Liver (tissue), 9 donors: ENCODE data around the gene RELL1. TPM values are rescaled to one million over a fixed set of nuclear protein-coding genes. Genes with fewer than 3 reads are reported as not detected.

Experiments
- DNase-seq: peaks from one replicate; pipeline ENCODE4 v3.0.0-alpha.2; 2017; ENCODE audit warnings: low spot score
- H3K27ac ChIP-seq, 2 donors: one replicate each; pipeline ENCODE4 v1.7.0; 2013; ENCODE audit warnings: inconsistent platforms in 2 of 2, low read length in 2 of 2, control low read depth in 1 of 2, low read depth in 1 of 2, mild to moderate bottlenecking in 1 of 2
- H3K27me3 ChIP-seq, 4 donors: one replicate each; pipeline versions ENCODE4 v1.6.1 to v1.7.0; 2013; ENCODE audit warnings: low read length in 3 of 4, inconsistent platforms in 1 of 4, mild to moderate bottlenecking in 1 of 4, moderate library complexity in 1 of 4; ENCODE audit not compliant: control insufficient read depth in 4 of 4, insufficient read depth in 4 of 4
- H3K36me3 ChIP-seq, 4 donors: one replicate each; pipeline versions ENCODE4 v1.6.1 to v1.7.0; 2013; ENCODE audit warnings: low read length in 3 of 4, mild to moderate bottlenecking in 3 of 4, low read depth in 1 of 4, moderate library complexity in 1 of 4; ENCODE audit not compliant: control insufficient read depth in 4 of 4, insufficient read depth in 3 of 4
- H3K4me1 ChIP-seq, 4 donors: one replicate each; pipeline versions ENCODE4 v1.6.1 to v1.7.0; 2013; ENCODE audit warnings: low read length in 3 of 4, mild to moderate bottlenecking in 3 of 4, moderate library complexity in 1 of 4; ENCODE audit not compliant: control insufficient read depth in 4 of 4, insufficient read depth in 4 of 4
- H3K4me3 ChIP-seq, 3 donors: one replicate each; pipeline versions ENCODE4 v1.6.1 to v1.7.0; 2013; ENCODE audit warnings: low read length in 3 of 3, control low read depth in 1 of 3, low read depth in 1 of 3, mild to moderate bottlenecking in 1 of 3
- H3K9ac ChIP-seq, 2 donors: one replicate each; pipeline ENCODE4 v1.7.0; 2013; ENCODE audit warnings: low read length in 2 of 2, mild to moderate bottlenecking in 2 of 2, moderate library complexity in 2 of 2, control low read depth in 1 of 2, low read depth in 1 of 2
- H3K9me3 ChIP-seq, 4 donors: one replicate each; pipeline versions ENCODE4 v1.6.1 to v1.7.0; 2013; ENCODE audit warnings: low read length in 3 of 4; ENCODE audit not compliant: control insufficient read depth in 4 of 4
- CTCF ChIP-seq: fragments of 150-350 bp; IDR thresholded peaks from 2 replicates; pipeline ENCODE4 v1.5.1; 2017; ENCODE audit warnings: improper control_type of control experiment, low read depth, low read length; ENCODE audit not compliant: missing input control
- EGR1 ChIP-seq, 2 donors: IDR thresholded peaks; 2 replicates each; pipeline ENCODE4 v1.6.1; 2016 to 2018; ENCODE audit warnings: antibody characterized with exemption in 2 of 2, low read depth in 2 of 2
- FOXA2 ChIP-seq: IDR thresholded peaks from 2 replicates; pipeline ENCODE4 v1.6.1; 2016; ENCODE audit warnings: antibody characterized with exemption
- HNF4G ChIP-seq: IDR thresholded peaks from 2 replicates; pipeline ENCODE4 v1.6.1; 2016; ENCODE audit warnings: antibody characterized with exemption
- JUND ChIP-seq, 2 donors: IDR thresholded peaks; 2 replicates each; pipeline ENCODE4 v1.6.1; 2016; ENCODE audit warnings: antibody characterized with exemption in 2 of 2
- NR2F2 ChIP-seq: IDR thresholded peaks from 2 replicates; pipeline ENCODE4 v1.6.1; 2016; ENCODE audit warnings: antibody characterized with exemption
- RAD21 ChIP-seq, 2 donors: IDR thresholded peaks; 2 replicates each; pipeline ENCODE4 v1.6.1; 2016; ENCODE audit warnings: antibody characterized with exemption in 2 of 2, mild to moderate bottlenecking in 2 of 2
- RXRA ChIP-seq, 2 donors: IDR thresholded peaks; 2 replicates each; pipeline ENCODE4 v1.6.1; 2017 to 2018; ENCODE audit warnings: antibody characterized with exemption in 2 of 2, mild to moderate bottlenecking in 1 of 2
- TAF1 ChIP-seq: conservative IDR thresholded peaks from 2 replicates; pipeline ENCODE4 v1.6.1; 2016; ENCODE audit warnings: antibody characterized with exemption, mild to moderate bottlenecking
- YY1 ChIP-seq: IDR thresholded peaks from 2 replicates; pipeline ENCODE4 v1.6.1; 2016; ENCODE audit warnings: antibody characterized with exemption, mild to moderate bottlenecking
- WGBS: extraction: QIAGEN DNeasy Blood & Tissue Kit; methylation state at CpG from one replicate; pipeline ENCODE4 v1.1.7; 2013; 5-methylcytosine and 5-hydroxymethylcytosine counted together
- polyA plus RNA-seq, 2 donors: library from polyadenylated mRNA; stranded (reverse) in 1 of 2; unstranded in 1 of 2; fragments of 200-250 nt in 1 of 2; fragments of >200 nt in 1 of 2; fragmentation: Nextera tagmentation in 1 of 2; extraction: Ambion mirVana in 1 of 2; gene quantifications; one replicate each; pipeline versions ENCODE4 v1.2.1 to v1.2.3, GENCODE V29; 2013 to 2015
- total RNA-seq, 2 donors: library from RNA; depleted of rRNA; stranded (reverse); fragments of >200 nt; gene quantifications; one replicate each; pipeline ENCODE4 v1.2.3, GENCODE V29; 2014
- TF ChIP-seq, protein P1 (sequence below): IDR thresholded peaks from 2 replicates; pipeline ENCODE4 v1.6.1; 2016; ENCODE audit warnings: antibody characterized with exemption
- TF ChIP-seq, protein P2 (sequence below): IDR thresholded peaks from 2 replicates; pipeline ENCODE4 v1.6.1; 2016; ENCODE audit warnings: antibody characterized with exemption, mild to moderate bottlenecking
- TF ChIP-seq, protein P3 (sequence below): IDR thresholded peaks from 2 replicates; pipeline ENCODE4 v1.6.1; 2016; ENCODE audit warnings: antibody characterized with exemption
- donor health status: healthy.
- donor health status: healthy.
- donor health status: healthy.
- donor health status: healthy.
- donor health status: healthy.

The RELL1 gene
- total and polyA plus RNA-seq, 4 donors = 1.5 to 16.8 (median 7.3) TPM

DNA sequence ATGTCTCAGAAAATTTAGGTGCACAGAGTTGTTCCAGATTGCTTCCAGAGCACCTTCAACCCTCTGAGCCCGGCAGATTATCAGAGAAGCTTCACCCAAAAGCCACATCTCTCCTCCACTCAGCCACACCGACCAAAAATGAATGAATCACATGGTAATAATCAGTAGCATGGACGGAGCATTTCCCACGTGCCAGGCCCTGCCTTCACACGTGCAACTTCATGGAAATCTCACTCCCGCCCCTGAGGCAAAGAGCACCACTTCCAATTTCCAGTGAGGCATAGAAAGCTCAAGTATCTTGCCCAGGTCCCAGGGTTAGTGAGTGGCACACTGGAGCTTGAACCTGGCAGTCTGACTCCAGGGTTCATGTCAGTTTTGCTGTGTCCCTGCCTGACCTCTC, 56.5 kb downstream of the RELL1 start:
- H3K36me3 ChIP-seq = peaks cover 0 to 14% (median 11%) of the 10 kb centered on the region in 4 donors
- DNase-seq = no peak

GRCh38 chr4:37628977-37629609, 57.1 kb downstream of the RELL1 start:
- peak overlapping the region; percentile 7 to 29 for H3K27ac ChIP-seq
- 64% methylated on average over 4 of the region's 4 CpGs for whole genome bisulfite sequencing
- H3K9me3 ChIP-seq = no peaks in the 10 kb centered on the region
- H3K36me3 ChIP-seq = peaks cover 0 to 13% (median 9%) of the 10 kb centered on the region in 4 donors
- no peak overlapping the region for H3K4me3 ChIP-seq
- H3K27me3 ChIP-seq = no peaks in the 10 kb centered on the region
- DNase-seq = no peak
- H3K4me1 ChIP-seq = peaks cover 0 to 15% (median 8%) of the 10 kb centered on the region in 4 donors
- H3K9ac ChIP-seq = no peak overlapping the region
- TF ChIP-seq RXRA (IDR thresholded peaks at IDR 0.05) (peak; percentile 77 to 87), NR2F2 (no peak), CTCF (no peak), EGR1 (IDR thresholded peaks at IDR 0.05; ENCODE audit: low read depth in 2 of 2) (no peak), FOXA2 (peak; percentile 11), JUND (IDR thresholded peaks at IDR 0.05) (peak; percentile 97 to 99)
- TF ChIP-seq, protein P1, sequence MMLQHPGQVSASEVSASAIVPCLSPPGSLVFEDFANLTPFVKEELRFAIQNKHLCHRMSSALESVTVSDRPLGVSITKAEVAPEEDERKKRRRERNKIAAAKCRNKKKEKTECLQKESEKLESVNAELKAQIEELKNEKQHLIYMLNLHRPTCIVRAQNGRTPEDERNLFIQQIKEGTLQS = peak; percentile 93
- TF ChIP-seq, protein P2, sequence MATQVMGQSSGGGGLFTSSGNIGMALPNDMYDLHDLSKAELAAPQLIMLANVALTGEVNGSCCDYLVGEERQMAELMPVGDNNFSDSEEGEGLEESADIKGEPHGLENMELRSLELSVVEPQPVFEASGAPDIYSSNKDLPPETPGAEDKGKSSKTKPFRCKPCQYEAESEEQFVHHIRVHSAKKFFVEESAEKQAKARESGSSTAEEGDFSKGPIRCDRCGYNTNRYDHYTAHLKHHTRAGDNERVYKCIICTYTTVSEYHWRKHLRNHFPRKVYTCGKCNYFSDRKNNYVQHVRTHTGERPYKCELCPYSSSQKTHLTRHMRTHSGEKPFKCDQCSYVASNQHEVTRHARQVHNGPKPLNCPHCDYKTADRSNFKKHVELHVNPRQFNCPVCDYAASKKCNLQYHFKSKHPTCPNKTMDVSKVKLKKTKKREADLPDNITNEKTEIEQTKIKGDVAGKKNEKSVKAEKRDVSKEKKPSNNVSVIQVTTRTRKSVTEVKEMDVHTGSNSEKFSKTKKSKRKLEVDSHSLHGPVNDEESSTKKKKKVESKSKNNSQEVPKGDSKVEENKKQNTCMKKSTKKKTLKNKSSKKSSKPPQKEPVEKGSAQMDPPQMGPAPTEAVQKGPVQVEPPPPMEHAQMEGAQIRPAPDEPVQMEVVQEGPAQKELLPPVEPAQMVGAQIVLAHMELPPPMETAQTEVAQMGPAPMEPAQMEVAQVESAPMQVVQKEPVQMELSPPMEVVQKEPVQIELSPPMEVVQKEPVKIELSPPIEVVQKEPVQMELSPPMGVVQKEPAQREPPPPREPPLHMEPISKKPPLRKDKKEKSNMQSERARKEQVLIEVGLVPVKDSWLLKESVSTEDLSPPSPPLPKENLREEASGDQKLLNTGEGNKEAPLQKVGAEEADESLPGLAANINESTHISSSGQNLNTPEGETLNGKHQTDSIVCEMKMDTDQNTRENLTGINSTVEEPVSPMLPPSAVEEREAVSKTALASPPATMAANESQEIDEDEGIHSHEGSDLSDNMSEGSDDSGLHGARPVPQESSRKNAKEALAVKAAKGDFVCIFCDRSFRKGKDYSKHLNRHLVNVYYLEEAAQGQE = peak; percentile 16
- TF ChIP-seq, protein P3, sequence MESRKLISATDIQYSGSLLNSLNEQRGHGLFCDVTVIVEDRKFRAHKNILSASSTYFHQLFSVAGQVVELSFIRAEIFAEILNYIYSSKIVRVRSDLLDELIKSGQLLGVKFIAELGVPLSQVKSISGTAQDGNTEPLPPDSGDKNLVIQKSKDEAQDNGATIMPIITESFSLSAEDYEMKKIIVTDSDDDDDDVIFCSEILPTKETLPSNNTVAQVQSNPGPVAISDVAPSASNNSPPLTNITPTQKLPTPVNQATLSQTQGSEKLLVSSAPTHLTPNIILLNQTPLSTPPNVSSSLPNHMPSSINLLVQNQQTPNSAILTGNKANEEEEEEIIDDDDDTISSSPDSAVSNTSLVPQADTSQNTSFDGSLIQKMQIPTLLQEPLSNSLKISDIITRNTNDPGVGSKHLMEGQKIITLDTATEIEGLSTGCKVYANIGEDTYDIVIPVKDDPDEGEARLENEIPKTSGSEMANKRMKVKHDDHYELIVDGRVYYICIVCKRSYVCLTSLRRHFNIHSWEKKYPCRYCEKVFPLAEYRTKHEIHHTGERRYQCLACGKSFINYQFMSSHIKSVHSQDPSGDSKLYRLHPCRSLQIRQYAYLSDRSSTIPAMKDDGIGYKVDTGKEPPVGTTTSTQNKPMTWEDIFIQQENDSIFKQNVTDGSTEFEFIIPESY = no peak

More for the DNA sequence above, 56.5 kb downstream of the RELL1 start:
- H3K9ac ChIP-seq = no peak overlapping the region
- H3K27me3 ChIP-seq = no peaks in the 10 kb centered on the region
- no peak for TF ChIP-seq EGR1 (IDR thresholded peaks at IDR 0.05; ENCODE audit: low read depth in 2 of 2)
- TF ChIP-seq TAF1 = no peak
- no peak for TF ChIP-seq FOXA2
- TF ChIP-seq, protein P2 = no peak
- no peak for TF ChIP-seq YY1
- no peak for TF ChIP-seq HNF4G
- no peak for TF ChIP-seq CTCF
- no peak for TF ChIP-seq RXRA (IDR thresholded peaks at IDR 0.05)
- no peak for TF ChIP-seq RAD21 (IDR thresholded peaks at IDR 0.05)
- 96% methylated on average over 6 of the region's 6 CpGs for WGBS
- H3K4me3 ChIP-seq = no peak overlapping the region
- no peak overlapping the region for H3K27ac ChIP-seq
- H3K4me1 ChIP-seq = peaks cover 0 to 15% (median 8%) of the 10 kb centered on the region in 4 donors
- H3K9me3 ChIP-seq = no peaks in the 10 kb centered on the region
